H1 (cell line): ENCODE results near the gene HOXC11. TPM values are rescaled to one million over a fixed set of nuclear protein-coding genes. Genes with fewer than 3 reads are reported as not detected.

Experiments used
- CBX5 ChIP-seq: fragments of 300-800, 300-1000 bp; sonication (generic); IDR thresholded peaks from 2 replicates; pipeline ENCODE4 v1.7.1; 2016; ENCODE audit warnings: antibody characterized with exemption, low read length, low read depth
- CEBPB ChIP-seq: IDR thresholded peaks from 2 replicates; pipeline ENCODE4 v1.6.1; 2012; ENCODE audit warnings: low read depth, low read length
- EZH2 ChIP-seq: fragments of 200-600 bp; sonication (generic); IDR thresholded peaks from 2 replicates; pipeline ENCODE4 v1.7.1; 2012; ENCODE audit warnings: low read depth, mild to moderate bottlenecking, moderate library complexity, low read length, inconsistent platforms; ENCODE audit not compliant: severe bottlenecking
- KDM4A ChIP-seq: IDR thresholded peaks from one replicate; pipeline ENCODE4 v1.7.1; 2012; ENCODE audit warnings: low read depth, mild to moderate bottlenecking, moderate library complexity, low read length, inconsistent platforms; ENCODE audit not compliant: severe bottlenecking
- TAF1 ChIP-seq: IDR thresholded peaks from 2 replicates; pipeline ENCODE4 v1.6.1; 2011; ENCODE audit warnings: mild to moderate bottlenecking, low read depth, low read length
- TBP ChIP-seq: IDR thresholded peaks from 2 replicates; pipeline ENCODE4 v1.6.1; 2011; ENCODE audit warnings: low read depth, low read length, improper control_type of control experiment
- TEAD4 ChIP-seq: IDR thresholded peaks from 2 replicates; pipeline ENCODE4 v1.6.1; 2012; ENCODE audit warnings: low read depth, low read length, inconsistent platforms, mixed read lengths
- ZNF274 ChIP-seq: IDR thresholded peaks from 2 replicates; pipeline ENCODE4 v1.7.0; 2012; ENCODE audit warnings: low read length, borderline replicate concordance; ENCODE audit errors: extremely low read depth
- polyA plus RNA-seq, 7 experiments: library from polyadenylated mRNA; depleted of rRNA in 3 of 7; stranded (reverse) in 5 of 7; unstranded in 2 of 7; fragments of >200 nt in 5 of 7; fragments of 200-250 nt in 2 of 7; gene quantifications; 1 replicate in 5 of 7; 2 replicates in 1 of 7; 4 replicates in 1 of 7; pipeline versions ENCODE4 v1.2.1 to v1.2.3, GENCODE V29; 2011 to 2013; ENCODE audit warnings: missing spikeins in 2 of 7, mixed read lengths in 2 of 7
- total RNA-seq: library from RNA; stranded (reverse); fragmentation: NEBNext Ultra II Directional; extraction: Animal tissue kit (Norgen Biotek cat#: 25700); gene quantifications from 2 replicates; pipeline ENCODE4 v1.2.1, GENCODE V29; 2021
- TF ChIP-seq, protein P1 (sequence below): IDR thresholded peaks from 2 replicates; pipeline ENCODE4 v1.6.1; 2012; ENCODE audit warnings: inconsistent platforms
- TF ChIP-seq, protein P2 (sequence below): IDR thresholded peaks from 2 replicates; pipeline ENCODE4 v1.6.1; 2011; ENCODE audit warnings: low read length, improper control_type of control experiment

HOXC11 gene
- total and polyA plus RNA-seq, 2 of the 8 experiments (the other 6 are each of a cell fraction or from before 2014, with no cell fraction given): not detected

DNA sequence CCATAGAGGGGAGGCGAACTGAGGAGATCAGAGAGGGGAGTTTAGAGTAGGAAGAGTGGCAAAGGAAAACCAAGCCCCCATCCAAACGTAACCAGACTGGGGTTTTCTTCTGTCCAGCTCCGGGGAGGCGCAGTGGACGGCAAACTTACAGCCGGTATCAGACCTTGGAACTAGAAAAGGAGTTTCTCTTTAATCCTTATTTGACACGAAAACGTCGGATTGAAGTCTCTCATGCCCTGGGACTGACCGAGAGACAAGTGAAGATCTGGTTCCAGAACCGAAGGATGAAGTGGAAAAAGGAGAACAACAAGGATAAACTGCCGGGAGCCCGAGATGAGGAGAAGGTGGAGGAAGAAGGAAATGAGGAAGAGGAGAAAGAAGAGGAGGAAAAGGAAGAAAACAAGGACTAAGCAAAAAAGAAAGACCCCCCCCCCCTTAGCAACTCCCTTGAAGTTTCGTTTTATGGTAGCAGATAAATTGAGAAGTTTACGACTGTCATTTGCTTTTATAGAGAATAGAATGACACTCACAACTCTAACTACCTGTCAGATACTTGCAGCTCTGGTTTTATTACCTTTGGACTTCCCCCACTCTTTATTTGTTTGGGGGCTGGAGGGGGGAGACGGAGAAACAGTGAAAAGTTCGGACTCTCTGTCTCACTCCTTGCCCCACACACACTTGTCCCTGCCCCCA, 38.2 kb downstream of the HOXC11 start (continued):
- TF ChIP-seq CBX5 (no peak), CEBPB (no peak), TAF1 (no peak), ZNF274 (no peak), EZH2 (peak; percentile 50), TEAD4 (no peak), KDM4A (no peak), TBP (no peak)
- TF ChIP-seq, protein P1, sequence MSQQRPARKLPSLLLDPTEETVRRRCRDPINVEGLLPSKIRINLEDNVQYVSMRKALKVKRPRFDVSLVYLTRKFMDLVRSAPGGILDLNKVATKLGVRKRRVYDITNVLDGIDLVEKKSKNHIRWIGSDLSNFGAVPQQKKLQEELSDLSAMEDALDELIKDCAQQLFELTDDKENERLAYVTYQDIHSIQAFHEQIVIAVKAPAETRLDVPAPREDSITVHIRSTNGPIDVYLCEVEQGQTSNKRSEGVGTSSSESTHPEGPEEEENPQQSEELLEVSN: no peak
- TF ChIP-seq, protein P2, sequence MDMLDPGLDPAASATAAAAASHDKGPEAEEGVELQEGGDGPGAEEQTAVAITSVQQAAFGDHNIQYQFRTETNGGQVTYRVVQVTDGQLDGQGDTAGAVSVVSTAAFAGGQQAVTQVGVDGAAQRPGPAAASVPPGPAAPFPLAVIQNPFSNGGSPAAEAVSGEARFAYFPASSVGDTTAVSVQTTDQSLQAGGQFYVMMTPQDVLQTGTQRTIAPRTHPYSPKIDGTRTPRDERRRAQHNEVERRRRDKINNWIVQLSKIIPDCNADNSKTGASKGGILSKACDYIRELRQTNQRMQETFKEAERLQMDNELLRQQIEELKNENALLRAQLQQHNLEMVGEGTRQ: no peak
